Large intestine (tissue), 3 donors: ENCODE data around the gene NOXA1. TPM values are rescaled to one million over a fixed set of nuclear protein-coding genes. Genes with fewer than 3 reads are reported as not detected.
A peak's percentile ranks its signal among the peaks of the same experiment; 100 is the strongest.

Experiments used
- DNase-seq, 2 donors: peaks; one replicate each; pipeline versions ENCODE4 v3.0.0 to v3.0.0-alpha.2; 2013
- H3K27ac ChIP-seq: one replicate; pipeline ENCODE4 v1.5.1; 2013; ENCODE audit warnings: low read length
- H3K27me3 ChIP-seq: 2 replicates; pipeline ENCODE4 v1.6.1; 2013; ENCODE audit warnings: low read length; ENCODE audit not compliant: control insufficient read depth, insufficient read depth
- H3K36me3 ChIP-seq: 2 replicates; pipeline ENCODE4 v1.6.1; 2013; ENCODE audit warnings: low read length; ENCODE audit not compliant: control insufficient read depth, insufficient read depth
- H3K4me1 ChIP-seq: one replicate; pipeline ENCODE4 v1.6.1; 2013; ENCODE audit warnings: low read length; ENCODE audit not compliant: control insufficient read depth, insufficient read depth
- H3K4me3 ChIP-seq: one replicate; pipeline ENCODE4 v1.5.1; 2013; ENCODE audit warnings: low read length
- H3K9me3 ChIP-seq: one replicate; pipeline ENCODE4 v1.6.1; 2013; ENCODE audit warnings: mild to moderate bottlenecking, low read depth, low read length, moderate library complexity; ENCODE audit not compliant: control insufficient read depth
- WGBS: methylation state at CpG from one replicate; pipeline ENCODE4 v1.1.5; 2013; ENCODE audit warnings: low lambda C conversion rate; ENCODE audit not compliant: insufficient coverage; 5-methylcytosine and 5-hydroxymethylcytosine counted together
- polyA plus RNA-seq: library from polyadenylated mRNA; unstranded; fragments of 120-200 nt; gene quantifications from one replicate; pipeline ENCODE4 v1.2.1, GENCODE V29; 2013

Gene NOXA1
- polyA plus RNA-seq, 1 donor, result 11.8 TPM

DNA sequence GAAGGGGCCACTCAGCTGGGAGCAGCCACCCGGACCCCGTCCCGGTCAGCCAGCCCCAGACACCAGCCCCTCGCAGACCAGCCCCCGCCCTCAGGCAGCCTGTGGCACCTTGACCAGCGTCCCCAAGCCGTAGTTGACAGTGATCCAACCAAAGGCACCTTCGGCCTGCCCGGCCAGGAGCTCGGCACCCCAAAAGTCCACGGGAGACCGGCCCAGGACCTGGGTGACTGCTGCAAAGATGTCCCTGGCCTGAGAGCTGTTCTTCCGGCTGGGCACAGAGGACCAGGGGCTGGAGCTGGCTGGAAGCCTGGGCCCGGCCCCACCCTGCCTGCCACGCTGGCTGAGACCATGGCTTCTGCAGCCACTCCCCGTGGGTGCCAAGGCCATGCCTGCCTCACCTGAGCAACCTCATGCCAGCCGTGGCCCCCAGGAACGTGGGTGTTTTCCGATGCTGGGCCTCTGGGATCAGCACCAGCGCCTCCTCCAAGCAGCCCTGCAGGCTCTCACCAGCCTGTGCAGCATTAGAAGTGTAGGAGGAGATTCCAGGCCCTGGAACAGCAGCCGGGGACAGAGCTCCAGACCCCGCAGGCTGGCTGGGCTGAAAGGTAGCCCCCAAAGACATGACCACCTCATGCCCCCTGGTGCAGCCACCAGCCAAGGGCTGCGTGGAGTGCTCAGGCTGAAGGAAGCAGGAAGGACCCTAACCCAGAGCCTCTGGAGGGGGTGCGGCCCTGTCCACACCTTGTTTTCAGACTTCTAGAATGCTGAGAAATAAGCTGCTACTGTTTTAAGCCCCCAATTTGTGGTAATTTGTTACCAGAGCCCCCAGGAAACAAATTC lies 13.8 kb downstream of the NOXA1 start:
- Histone ChIP-seq H3K4me1 (peaks cover 1% of the 10 kb centered on the region), H3K9me3 (peaks cover 2% of the 10 kb centered on the region), H3K27ac (no peak overlapping the region), H3K27me3 (no peaks in the 10 kb centered on the region), H3K36me3 (peaks cover 3% of the 10 kb centered on the region), H3K4me3 (no peak overlapping the region)
- WGBS, result no CpG with 5 or more reads among the region's 24 CpGs
- no peak for DNase-seq

DNA sequence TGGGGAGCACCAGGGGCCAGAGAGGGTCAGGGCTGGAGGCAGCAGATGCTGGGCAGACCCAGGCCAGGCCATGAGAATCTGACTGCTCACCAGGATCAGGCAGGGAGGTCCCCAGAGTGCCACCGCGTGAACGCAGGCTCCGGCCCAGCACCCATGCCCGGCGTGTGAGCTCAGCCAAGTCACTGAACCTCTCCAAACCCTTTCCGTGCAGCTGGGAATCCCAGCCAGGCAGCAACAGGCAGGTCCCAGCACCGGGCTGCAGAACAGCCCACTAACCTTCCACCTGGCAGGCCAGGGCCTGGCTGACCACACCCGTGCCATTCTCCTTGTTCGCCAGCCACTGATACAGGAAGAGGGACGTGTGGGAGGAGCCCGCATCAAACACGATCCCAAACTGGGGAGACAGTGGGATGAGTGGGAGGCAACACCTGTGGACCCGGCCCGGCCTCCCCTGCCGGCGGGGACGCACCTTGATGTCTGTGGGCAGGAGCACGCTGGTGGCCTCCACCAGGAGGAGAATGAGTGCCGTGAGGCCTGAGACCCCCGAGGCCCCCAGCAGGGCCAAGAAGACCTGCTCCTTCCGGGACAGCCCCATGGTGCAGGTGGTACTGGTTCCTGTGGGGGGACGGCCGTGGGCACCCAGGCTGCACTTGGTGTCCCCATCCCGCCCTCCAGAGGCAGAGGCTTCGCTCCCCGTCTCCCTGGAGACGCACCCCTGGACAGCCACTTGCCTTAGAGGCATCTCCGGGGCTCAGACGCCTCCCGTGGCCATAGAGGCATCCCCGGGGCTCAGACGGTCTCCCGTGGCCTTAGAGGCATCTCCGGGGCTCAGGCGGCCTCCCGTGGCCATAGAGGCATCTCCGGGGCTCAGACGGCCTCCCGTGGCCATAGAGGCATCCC lies 14.7 kb downstream of the NOXA1 start:
- H3K36me3 ChIP-seq, result peaks cover 3% of the 10 kb centered on the region
- peaks cover 6% of the 10 kb centered on the region for H3K4me1 ChIP-seq
- H3K4me3 ChIP-seq, result no peak overlapping the region
- WGBS, result no CpG with 5 or more reads among the region's 40 CpGs
- DNase-seq, result no peak
- no peak overlapping the region for H3K27ac ChIP-seq
- no peaks in the 10 kb centered on the region for H3K27me3 ChIP-seq
- peaks cover 2% of the 10 kb centered on the region for H3K9me3 ChIP-seq

DNA sequence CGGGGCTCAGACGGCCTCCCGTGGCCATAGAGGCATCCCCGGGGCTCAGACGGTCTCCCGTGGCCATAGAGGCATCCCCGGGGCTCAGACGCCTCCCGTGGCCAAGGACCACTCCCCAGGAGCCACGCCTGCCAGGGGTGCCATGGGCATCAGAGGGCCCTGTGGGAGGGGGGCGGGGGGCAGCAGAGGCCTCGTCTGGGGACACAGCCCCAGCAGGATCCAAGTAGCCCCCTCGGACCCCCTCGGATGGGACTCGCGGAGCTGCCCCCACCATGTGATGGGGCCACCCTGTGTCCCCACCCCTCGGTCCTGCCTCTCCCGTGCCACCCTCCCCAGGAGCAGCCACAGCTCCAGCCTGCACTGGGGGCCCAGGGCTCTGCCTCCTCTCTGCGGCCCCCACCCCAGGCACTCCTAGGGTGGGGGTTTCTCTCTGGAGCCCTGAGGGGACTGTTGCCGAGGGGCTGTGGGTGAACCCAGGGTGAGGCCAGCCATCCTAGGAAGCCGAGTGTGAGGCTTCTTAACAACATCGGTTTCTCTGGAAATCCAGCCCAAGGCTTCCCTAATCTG lies 15.5 kb downstream of the NOXA1 start:
- DNase-seq, result no peak
- H3K27me3 ChIP-seq, result no peaks in the 10 kb centered on the region
- peaks cover 2% of the 10 kb centered on the region for H3K9me3 ChIP-seq
- no peaks in the 10 kb centered on the region for H3K36me3 ChIP-seq
- no peak overlapping the region for H3K4me3 ChIP-seq
- WGBS, result no CpG with 5 or more reads among the region's 22 CpGs
- H3K4me1 ChIP-seq, result peaks cover 6% of the 10 kb centered on the region
- H3K27ac ChIP-seq, result no peak overlapping the region

DNA sequence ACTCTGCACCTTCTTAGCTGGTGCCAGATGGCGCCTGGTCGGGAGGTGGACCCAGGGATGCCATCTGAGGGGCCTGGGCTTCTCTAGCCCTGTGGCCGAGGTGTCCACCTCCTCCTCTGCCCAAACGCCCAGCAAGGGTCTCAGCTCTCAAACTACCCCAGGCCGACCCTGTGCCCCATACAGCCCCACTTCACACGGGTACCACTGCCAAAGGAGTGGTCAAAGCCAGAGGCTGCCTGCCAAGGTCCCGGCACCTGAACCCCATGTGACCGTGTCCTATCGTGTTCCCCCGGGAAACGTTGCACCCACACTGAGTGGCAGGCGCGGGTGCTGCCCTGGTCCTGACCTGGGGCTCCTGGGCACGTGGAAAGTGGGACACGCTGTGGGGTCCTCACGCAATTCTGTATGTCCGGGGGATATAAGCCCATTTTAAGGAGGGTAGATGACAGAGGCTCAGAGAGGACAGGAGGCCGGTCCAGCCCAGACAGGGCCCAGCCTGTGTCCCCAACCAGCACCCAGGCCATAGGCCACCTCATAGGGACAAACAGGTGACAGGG lies 16.0 kb downstream of the NOXA1 start:
- no peak overlapping the region for H3K4me3 ChIP-seq

DNA sequence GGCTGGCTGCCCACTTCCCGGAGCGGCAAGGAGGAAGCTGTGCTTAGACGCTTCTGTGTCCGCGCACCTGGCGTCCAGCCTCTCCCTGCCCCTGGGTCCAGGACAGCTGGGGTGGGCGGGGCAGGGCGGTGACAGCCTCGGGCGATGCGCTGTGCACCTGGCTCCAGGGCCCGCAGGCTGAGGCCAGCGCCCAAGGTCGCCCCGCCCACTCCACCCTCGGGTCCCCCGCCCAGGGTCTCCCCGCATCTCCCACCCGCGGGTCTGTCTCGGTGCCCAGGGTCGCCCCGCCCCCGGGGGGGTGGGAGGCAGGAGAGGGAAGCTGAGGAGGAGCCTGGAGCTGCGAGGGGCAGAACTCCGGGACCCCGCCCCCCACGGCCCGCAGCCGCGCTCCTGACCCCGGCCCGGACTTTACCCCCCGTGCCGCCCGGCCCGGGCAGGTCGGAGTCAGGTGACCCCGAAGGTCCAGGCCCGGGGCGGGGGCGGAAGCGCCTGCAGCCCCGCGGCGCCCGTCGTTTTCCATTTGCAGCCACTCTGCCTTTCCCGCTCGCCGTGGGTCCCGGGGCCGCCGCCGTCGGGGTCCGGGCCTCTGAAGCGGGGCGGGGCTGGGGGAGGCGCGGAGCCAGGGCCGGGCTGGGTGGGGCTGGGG lies 18.2 kb downstream of the NOXA1 start, which contains the start of gene ENTPD8:
Gene ENTPD8 (minus strand): TSS at position 69 of the 646 bp plus-strand sequence. CDS start 3,072 bp downstream, outside the sequence.
- peak within 1 kb of the TSS; percentile 47 for H3K27ac ChIP-seq
- DNase-seq, result peak; percentile 88 to 92
- no peaks in the 10 kb centered on the region for H3K36me3 ChIP-seq
- H3K4me1 ChIP-seq, result peaks cover 19% of the 10 kb centered on the region
- no peaks in the 10 kb centered on the region for H3K9me3 ChIP-seq
- H3K4me3 ChIP-seq, result peak within 1 kb of the TSS; percentile 48
- no peaks in the 10 kb centered on the region for H3K27me3 ChIP-seq
- WGBS, result no CpG with 5 or more reads among the region's 62 CpGs

More for the DNA sequence above, 16.0 kb downstream of the NOXA1 start:
- peaks cover 6% of the 10 kb centered on the region for H3K4me1 ChIP-seq
- H3K36me3 ChIP-seq, result no peaks in the 10 kb centered on the region
- DNase-seq, result no peak
- no peaks in the 10 kb centered on the region for H3K27me3 ChIP-seq
- H3K9me3 ChIP-seq, result peaks cover 2% of the 10 kb centered on the region
- no CpG with 5 or more reads among the region's 18 CpGs for WGBS
- H3K27ac ChIP-seq, result no peak overlapping the region

DNA sequence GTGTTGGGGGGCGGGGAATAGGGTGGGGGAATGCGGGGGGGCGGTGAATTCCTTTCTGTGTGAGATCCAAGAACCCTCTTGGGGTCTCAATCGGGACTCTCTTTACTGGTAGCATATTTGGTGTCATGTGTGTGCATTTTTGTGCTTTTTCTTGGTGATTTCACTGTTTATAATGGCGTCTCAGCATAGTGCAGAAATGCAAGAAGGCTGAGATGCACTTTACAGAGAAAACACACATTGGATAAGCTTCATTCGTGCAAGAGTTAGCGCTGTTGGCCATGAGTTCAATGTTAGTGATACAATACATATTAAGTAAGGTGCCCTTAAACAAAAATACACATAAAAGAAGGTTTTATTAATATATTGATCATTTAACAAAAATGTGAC lies 18.7 kb downstream of the NOXA1 start:
- H3K36me3 ChIP-seq, result no peaks in the 10 kb centered on the region
- no peaks in the 10 kb centered on the region for H3K9me3 ChIP-seq
- H3K27ac ChIP-seq, result peak overlapping the region; percentile 47
- H3K4me3 ChIP-seq, result peak overlapping the region; percentile 41
- H3K4me1 ChIP-seq, result peaks cover 19% of the 10 kb centered on the region
- H3K27me3 ChIP-seq, result no peaks in the 10 kb centered on the region
- DNase-seq, result no peak
- WGBS, result 19% methylated on average over 2 of the region's 7 CpGs

DNA sequence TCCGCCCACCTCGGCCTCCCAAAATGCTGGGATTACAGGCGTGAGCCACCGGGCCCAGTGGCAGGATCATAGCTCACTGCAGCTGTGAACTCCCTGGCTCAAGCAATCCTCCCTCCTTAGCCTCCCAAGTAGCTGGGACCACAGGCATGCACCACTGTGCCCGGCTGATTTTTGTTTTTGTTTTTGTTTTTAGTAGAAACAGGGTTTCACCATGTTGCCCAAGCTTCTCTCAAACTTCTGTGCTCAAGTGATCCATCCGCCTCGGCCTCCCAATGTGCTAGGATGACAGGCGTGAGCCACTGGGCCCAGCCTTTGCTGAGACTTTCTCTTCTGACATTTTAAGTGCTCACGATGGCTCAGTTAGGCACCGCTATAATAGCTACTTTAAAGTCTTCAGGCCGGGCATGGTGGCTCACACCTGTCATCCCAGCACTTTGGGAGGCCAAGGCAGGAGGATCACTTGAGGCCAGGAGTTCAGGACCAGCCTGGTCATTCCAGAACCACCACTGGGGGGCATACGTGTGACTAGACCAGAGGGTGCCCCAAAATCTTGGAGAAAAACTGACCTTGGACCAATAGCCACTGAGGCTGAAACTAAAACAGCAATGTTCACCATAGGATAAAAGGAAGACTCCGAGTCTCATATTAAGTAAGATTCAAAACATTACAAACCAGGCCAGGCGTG lies 21.1 kb downstream of the NOXA1 start:
- Histone ChIP-seq H3K27me3 (no peaks in the 10 kb centered on the region), H3K36me3 (peaks cover 3% of the 10 kb centered on the region), H3K4me3 (no peak overlapping the region), H3K4me1 (peaks cover 19% of the 10 kb centered on the region), H3K9me3 (no peaks in the 10 kb centered on the region), H3K27ac (no peak overlapping the region)
- DNase-seq, result no peak
- no CpG with 5 or more reads among the region's 14 CpGs for WGBS

DNA sequence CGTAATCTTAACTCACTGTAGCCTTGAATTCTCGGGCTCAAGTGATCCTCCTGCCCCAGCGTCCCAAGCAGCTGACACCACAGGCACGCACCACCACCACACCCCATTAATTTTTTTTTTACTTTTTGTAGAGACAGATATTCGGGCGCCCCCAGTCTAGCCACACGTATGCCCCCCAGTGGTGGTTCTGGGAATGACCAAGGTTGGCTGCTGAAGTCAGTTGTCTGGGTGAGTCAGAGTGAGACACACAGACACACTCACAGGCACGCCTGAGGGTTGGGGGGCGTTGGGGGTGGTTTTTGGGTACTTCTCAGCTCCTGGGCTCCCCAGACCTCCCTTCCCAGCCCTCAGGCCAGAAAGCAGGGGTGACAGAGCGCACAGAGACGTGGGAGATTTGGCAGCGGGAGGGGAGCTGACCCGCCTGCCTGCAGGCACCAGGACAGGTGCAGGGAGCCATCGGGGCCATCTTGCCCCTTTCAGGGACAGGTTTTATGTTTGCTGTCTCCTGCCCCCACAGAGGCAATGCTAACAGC lies 22.1 kb downstream of the NOXA1 start:
- H3K4me3 ChIP-seq, result no peak overlapping the region
- no peaks in the 10 kb centered on the region for H3K9me3 ChIP-seq
- H3K36me3 ChIP-seq, result peaks cover 7% of the 10 kb centered on the region
- no peak overlapping the region for H3K27ac ChIP-seq
- peak; percentile 84 to 88 for DNase-seq
- H3K27me3 ChIP-seq, result no peaks in the 10 kb centered on the region
- H3K4me1 ChIP-seq, result peaks cover 19% of the 10 kb centered on the region
- WGBS, result no CpG with 5 or more reads among the region's 14 CpGs

DNA sequence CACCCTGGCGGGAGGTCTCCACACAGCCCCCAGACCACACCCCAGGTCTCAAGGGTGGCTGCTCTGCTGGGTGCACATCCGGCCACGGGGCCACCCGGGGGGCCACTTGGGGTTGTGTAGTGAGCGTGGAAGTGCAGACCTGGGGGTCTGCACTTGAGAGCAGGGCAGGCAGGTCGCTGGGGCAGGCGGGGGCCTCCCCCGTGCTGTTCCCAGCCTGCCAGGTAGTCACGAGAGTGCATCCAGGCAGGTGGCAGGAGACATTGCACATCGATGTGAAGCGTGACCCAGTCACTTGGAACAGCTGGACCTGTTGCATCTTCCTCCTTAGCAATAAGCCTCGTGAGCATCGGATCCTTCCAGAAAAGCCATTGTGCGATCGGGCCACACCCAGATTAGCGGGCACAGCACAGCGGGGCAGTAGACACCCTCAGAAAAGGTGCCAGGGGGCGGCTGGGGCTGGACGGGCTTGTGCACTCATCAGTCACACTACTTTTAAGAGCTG lies 22.8 kb downstream of the NOXA1 start:
- Histone ChIP-seq H3K27ac (no peak overlapping the region), H3K9me3 (no peaks in the 10 kb centered on the region), H3K4me1 (peaks cover 19% of the 10 kb centered on the region), H3K36me3 (peaks cover 7% of the 10 kb centered on the region), H3K4me3 (no peak overlapping the region), H3K27me3 (no peaks in the 10 kb centered on the region)
- DNase-seq, result peak in 1 of 2 donors; percentile 60
- no CpG with 5 or more reads among the region's 19 CpGs for WGBS
